OCI-LY3 (cell line): ENCODE measurements around the gene AKT3.

Experiments used
- EZH2phosphoT487 ChIP-seq: fragments of 200-600 bp; shearing (Covaris generic); IDR thresholded peaks from 2 replicates; pipeline ENCODE4 v1.6.1; 2018; ENCODE audit warnings: antibody characterized with exemption, mixed run types, low read depth
- TF ChIP-seq, protein P1 (sequence below): fragments of 200-600, 300-600 bp; sonication (generic); IDR thresholded peaks from 2 replicates; pipeline ENCODE4 v1.5.1; 2014; ENCODE audit warnings: antibody characterized with exemption, low read length, low read depth

DNA sequence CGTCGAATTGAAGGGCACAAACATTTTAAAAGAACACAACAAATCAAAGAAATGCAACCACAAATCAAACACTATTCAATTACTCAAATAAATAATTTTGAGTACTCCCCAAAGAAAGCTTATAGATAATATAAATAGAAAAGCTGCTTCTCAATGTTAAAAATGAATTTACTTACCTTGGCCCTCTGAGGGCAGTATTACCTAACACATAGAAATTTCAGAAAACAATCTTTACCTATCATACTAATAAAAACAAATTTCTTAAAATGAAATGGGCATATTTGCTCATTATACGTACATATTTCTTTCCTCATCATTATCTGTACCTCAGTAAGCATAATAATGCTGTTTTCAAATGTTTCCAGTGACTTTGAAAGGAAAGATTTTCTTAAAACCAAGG is 141.8 kb downstream of the AKT3 start:
- TF ChIP-seq, protein P1, sequence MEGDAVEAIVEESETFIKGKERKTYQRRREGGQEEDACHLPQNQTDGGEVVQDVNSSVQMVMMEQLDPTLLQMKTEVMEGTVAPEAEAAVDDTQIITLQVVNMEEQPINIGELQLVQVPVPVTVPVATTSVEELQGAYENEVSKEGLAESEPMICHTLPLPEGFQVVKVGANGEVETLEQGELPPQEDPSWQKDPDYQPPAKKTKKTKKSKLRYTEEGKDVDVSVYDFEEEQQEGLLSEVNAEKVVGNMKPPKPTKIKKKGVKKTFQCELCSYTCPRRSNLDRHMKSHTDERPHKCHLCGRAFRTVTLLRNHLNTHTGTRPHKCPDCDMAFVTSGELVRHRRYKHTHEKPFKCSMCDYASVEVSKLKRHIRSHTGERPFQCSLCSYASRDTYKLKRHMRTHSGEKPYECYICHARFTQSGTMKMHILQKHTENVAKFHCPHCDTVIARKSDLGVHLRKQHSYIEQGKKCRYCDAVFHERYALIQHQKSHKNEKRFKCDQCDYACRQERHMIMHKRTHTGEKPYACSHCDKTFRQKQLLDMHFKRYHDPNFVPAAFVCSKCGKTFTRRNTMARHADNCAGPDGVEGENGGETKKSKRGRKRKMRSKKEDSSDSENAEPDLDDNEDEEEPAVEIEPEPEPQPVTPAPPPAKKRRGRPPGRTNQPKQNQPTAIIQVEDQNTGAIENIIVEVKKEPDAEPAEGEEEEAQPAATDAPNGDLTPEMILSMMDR = peak; percentile 55
- no peak for TF ChIP-seq EZH2phosphoT487
